ENCODE data around the gene KCNC1. TPM values are rescaled to one million over a fixed set of nuclear protein-coding genes. Genes with fewer than 3 reads are reported as not detected.

Gene KCNC1
- total and polyA plus RNA-seq, 2 of the 4 experiments (the other 2 are of a cell fraction) = 0.03 TPM; not detected in 1

- peak overlapping the region; percentile 24 for H3K4ac ChIP-seq (ENCODE audit: low read depth, low read length)
- peak overlapping the region; percentile 3; the same call in 1 of the 2 replicates for H4K5ac ChIP-seq (ENCODE audit: low read depth, low read length)
- no peaks in the 10 kb centered on the region for H3K9me3 ChIP-seq (ENCODE audit: control insufficient read depth, insufficient read depth, low read length)
- H3K36me3 ChIP-seq (ENCODE audit: control insufficient read depth, insufficient read depth, low read length) = no peaks in the 10 kb centered on the region
- H4K8ac ChIP-seq (ENCODE audit: low read depth in 2 of 2, low read length in 2 of 2) = peak overlapping the region in 1 of 2 experiments; percentile 78; a peak in 1 of 4 replicates
- no peak overlapping the region for H3K4me3 ChIP-seq (ENCODE audit: insufficient read depth, low read depth, low read length)
- dilution Hi-C loops (cut with HindIII; ENCODE audit: low sequenced_read_pairs, unreplicated experiment) = no loop called here
- H3K9me1 ChIP-seq (ENCODE audit: insufficient read depth, low read length) = peaks cover 7% of the 10 kb centered on the region; the same call in 1 of the 2 replicates
- peak overlapping the region; percentile 30 for H3K18ac ChIP-seq (ENCODE audit: low read depth, low read length)
- TF ChIP-seq SMC3 (IDR thresholded peaks at IDR 0.05; ENCODE audit: low read depth, low read length) = no peak
- TF ChIP-seq CTCF (conservative IDR thresholded peaks at IDR 0.05; ENCODE audit: low read depth, low read length) = no peak
- TF ChIP-seq MAFK (IDR thresholded peaks at IDR 0.05; ENCODE audit: low read depth, low read length) = no peak
- no peak for TF ChIP-seq ELK1 (IDR thresholded peaks at IDR 0.05; ENCODE audit: borderline replicate concordance, low read depth, low read length)
- TF ChIP-seq RFX5 (IDR thresholded peaks at IDR 0.05; ENCODE audit: low read depth, low read length) = no peak
- no peak for TF ChIP-seq NFE2L2 (IDR thresholded peaks at IDR 0.05; ENCODE audit: low read depth, low read length)
- TF ChIP-seq MXI1 (IDR thresholded peaks at IDR 0.05; ENCODE audit: borderline replicate concordance, low read depth, low read length) = no peak
- TF ChIP-seq BHLHE40 (IDR thresholded peaks at IDR 0.05; ENCODE audit: low read depth, low read length) = no peak
- no peak for TF ChIP-seq POLR2A (IDR thresholded peaks at IDR 0.05; ENCODE audit: low read depth, low read length)
- TF ChIP-seq RAD21 (IDR thresholded peaks at IDR 0.05; ENCODE audit: low read length) = no peak
- no peak for TF ChIP-seq FOS (IDR thresholded peaks at IDR 0.05; ENCODE audit: low read depth, low read length)
- no peak for TF ChIP-seq RCOR1 (IDR thresholded peaks at IDR 0.05; ENCODE audit: insufficient replicate concordance, low read length)
- no peaks in the 10 kb centered on the region for H3K79me1 ChIP-seq (ENCODE audit: low read depth in 1 of 2, low read length in 2 of 2)
- H3K27me3 ChIP-seq (ENCODE audit: control insufficient read depth, insufficient read depth, low read length) = no peaks in the 10 kb centered on the region
- H2BK15ac ChIP-seq (ENCODE audit: low read depth, low read length) = peak overlapping the region; percentile 23; the same call in 1 of the 3 replicates
- POLR2A ChIA-PET (ENCODE audit: unreplicated experiment) = no interaction called here
- H2BK120ac ChIP-seq (ENCODE audit: low read depth, low read length) = peak overlapping the region; percentile 76; the same call in 1 of the 2 replicates
- peak overlapping the region; percentile 23 for H2AK9ac ChIP-seq (replicated peaks; ENCODE audit: low read depth, low read length, poor library complexity)
- H3K4me2 ChIP-seq (ENCODE audit: low read depth, low read length) = peak overlapping the region; percentile 3; the same call in 1 of the 2 replicates
- peak overlapping the region; percentile 5; the same call in 1 of the 2 replicates for H4K91ac ChIP-seq (ENCODE audit: insufficient read depth, low read depth, low read length)
- H3K27ac ChIP-seq (ENCODE audit: insufficient read depth, low read length) = peak overlapping the region; percentile 7; the same call in 1 of the 2 replicates
- H3K23ac ChIP-seq (ENCODE audit: low read depth, low read length) = peak overlapping the region; percentile 48; the same call in 1 of the 2 replicates
- H3K14ac ChIP-seq (replicated peaks; ENCODE audit: low read depth, low read length) = peak overlapping the region; percentile 67
- ATAC-seq (ENCODE audit: low read depth) (peak; percentile 25), DNase-seq (no peak)
- H2BK20ac ChIP-seq (ENCODE audit: low read depth, low read length) = peak overlapping the region; percentile 27; the same call in 1 of the 2 replicates
- BruUV-seq (replicated peaks) = no TSS peak
- no peak overlapping the region for H3K56ac ChIP-seq (ENCODE audit: extremely low read depth, insufficient read depth, low read length)
- H2AK5ac ChIP-seq (ENCODE audit: low read depth, low read length) = peak overlapping the region; percentile 71; the same call in 1 of the 2 replicates
- CTCF ChIA-PET = no interaction called here
- peaks cover 7% of the 10 kb centered on the region for H3K4me1 ChIP-seq (ENCODE audit: control insufficient read depth, insufficient read depth, low read length)
- H2AFZ ChIP-seq (replicated peaks; ENCODE audit: low read length, poor library complexity) = peak overlapping the region; percentile 12
- no peak overlapping the region for H3K9ac ChIP-seq (ENCODE audit: low read depth, low read length)
- H4K20me1 ChIP-seq (ENCODE audit: insufficient read depth, low read length) = no peaks in the 10 kb centered on the region
- H2BK5ac ChIP-seq (ENCODE audit: low read depth, low read length, poor library complexity, severe bottlenecking) = peak overlapping the region; percentile 46
- 20% methylated on average over 1 of the region's 5 CpGs; no CpG with 5 or more reads in 1 of the 2 experiments for WGBS, 2 experiments (ENCODE audit: extremely low coverage in 2 of 2, insufficient read length in 1 of 2)
- in situ Hi-C loops (cut with MboI; ENCODE audit: low sequenced_read_pairs) = no loop called here
- intact Hi-C loops (cut with micrococcal nuclease) = loop anchor here (5.0 to 10.0 kb wide), 2 partner anchors 62 to 90 kb away; partner anchors contain the start of gene KCNC1
Measured at GRCh38 chr11:17822401-17822781, 87.8 kb downstream of the KCNC1 start.
